DND-41 (cell line): Measurements from ENCODE around the gene PPP1R37.
A peak's percentile ranks its signal among the peaks of the same experiment; 100 is the strongest.

Experiments
- ATAC-seq: fragments of 200-7000 bp; cut with Tn5 transposase; 3 replicates; pipeline ENCODE4 v1.9.1; 2021; ENCODE audit warnings: low read depth; ENCODE audit not compliant: insufficient read depth
- DNase-seq: peaks from one replicate; pipeline ENCODE4 v3.0.0-alpha.2; 2020
- H2AFZ ChIP-seq: 2 replicates; pipeline ENCODE4 v1.6.0; 2012; ENCODE audit warnings: low read depth, low read length
- H3K27ac ChIP-seq: 2 replicates; pipeline ENCODE4 v1.5.1; 2012; ENCODE audit warnings: low read length, inconsistent platforms
- H3K27me3 ChIP-seq: fragments of 200-600 bp; sonication (generic); 2 replicates; pipeline ENCODE4 v1.6.0; 2012; ENCODE audit warnings: low read length, mild to moderate bottlenecking, inconsistent platforms; ENCODE audit not compliant: insufficient read depth, poor library complexity
- H3K36me3 ChIP-seq: 2 replicates; pipeline ENCODE4 v1.5.1; 2012; ENCODE audit warnings: low read length, inconsistent platforms; ENCODE audit not compliant: insufficient read depth
- H3K4me1 ChIP-seq: 2 replicates; pipeline ENCODE4 v1.5.1; 2012; ENCODE audit warnings: mild to moderate bottlenecking, low read length; ENCODE audit not compliant: insufficient read depth
- H3K4me2 ChIP-seq: 2 replicates; pipeline ENCODE4 v1.6.0; 2012; ENCODE audit warnings: mild to moderate bottlenecking, moderate library complexity, low read length, inconsistent platforms; ENCODE audit not compliant: insufficient read depth
- H3K4me3 ChIP-seq, 2 experiments: fragments of 200-600 bp in 1 of 2; shearing (Covaris generic) in 1 of 2; 2 replicates each; pipeline ENCODE4 v1.5.1; 2012 to 2016; ENCODE audit warnings: inconsistent platforms in 2 of 2, low read length in 2 of 2, mild to moderate bottlenecking in 2 of 2, low read depth in 1 of 2, moderate library complexity in 1 of 2
- H3K79me2 ChIP-seq: 2 replicates; pipeline ENCODE4 v1.6.0; 2012; ENCODE audit warnings: low read length, inconsistent platforms; ENCODE audit not compliant: insufficient read depth
- H3K9ac ChIP-seq: 2 replicates; pipeline ENCODE4 v1.6.0; 2012; ENCODE audit warnings: low read depth, mild to moderate bottlenecking, inconsistent platforms, low read length, moderate library complexity
- H3K9me3 ChIP-seq: 2 replicates; pipeline ENCODE4 v1.5.1; 2012; ENCODE audit warnings: low read length, moderate library complexity, mild to moderate bottlenecking, inconsistent platforms; ENCODE audit not compliant: insufficient read depth, severe bottlenecking
- H4K20me1 ChIP-seq: 2 replicates; pipeline ENCODE4 v1.6.0; 2012; ENCODE audit warnings: low read length; ENCODE audit not compliant: insufficient read depth
- EZH2 ChIP-seq: IDR thresholded peaks from 3 replicates; pipeline ENCODE4 v1.6.1; 2012; ENCODE audit warnings: borderline replicate concordance, low read depth, mild to moderate bottlenecking, moderate library complexity, low read length, inconsistent platforms; ENCODE audit not compliant: severe bottlenecking
- TF ChIP-seq, protein P1 (sequence below): IDR thresholded peaks from 2 replicates; pipeline ENCODE4 v1.5.1; 2012; ENCODE audit warnings: borderline replicate concordance, low read length, moderate library complexity, mild to moderate bottlenecking; ENCODE audit not compliant: poor library complexity, severe bottlenecking; ENCODE audit errors: extremely low read depth

The PPP1R37 gene

GRCh38 chr19:45146741-45147205 is 53.8 kb downstream of the PPP1R37 start:
- Histone ChIP-seq H3K4me3 (no peak overlapping the region), H2AFZ (no peak overlapping the region), H4K20me1 (peaks cover 29% of the 10 kb centered on the region; the same call in 1 of the 2 replicates), H3K27me3 (no peaks in the 10 kb centered on the region), H3K36me3 (peaks cover 53% of the 10 kb centered on the region), H3K4me2 (no peak overlapping the region), H3K79me2 (no peaks in the 10 kb centered on the region), H3K9ac (no peak overlapping the region), H3K4me1 (no peaks in the 10 kb centered on the region), H3K27ac (no peak overlapping the region), H3K9me3 (no peaks in the 10 kb centered on the region)
- ATAC-seq = no peak
- no peak for DNase-seq
- no peak for TF ChIP-seq EZH2
- TF ChIP-seq, protein P1, sequence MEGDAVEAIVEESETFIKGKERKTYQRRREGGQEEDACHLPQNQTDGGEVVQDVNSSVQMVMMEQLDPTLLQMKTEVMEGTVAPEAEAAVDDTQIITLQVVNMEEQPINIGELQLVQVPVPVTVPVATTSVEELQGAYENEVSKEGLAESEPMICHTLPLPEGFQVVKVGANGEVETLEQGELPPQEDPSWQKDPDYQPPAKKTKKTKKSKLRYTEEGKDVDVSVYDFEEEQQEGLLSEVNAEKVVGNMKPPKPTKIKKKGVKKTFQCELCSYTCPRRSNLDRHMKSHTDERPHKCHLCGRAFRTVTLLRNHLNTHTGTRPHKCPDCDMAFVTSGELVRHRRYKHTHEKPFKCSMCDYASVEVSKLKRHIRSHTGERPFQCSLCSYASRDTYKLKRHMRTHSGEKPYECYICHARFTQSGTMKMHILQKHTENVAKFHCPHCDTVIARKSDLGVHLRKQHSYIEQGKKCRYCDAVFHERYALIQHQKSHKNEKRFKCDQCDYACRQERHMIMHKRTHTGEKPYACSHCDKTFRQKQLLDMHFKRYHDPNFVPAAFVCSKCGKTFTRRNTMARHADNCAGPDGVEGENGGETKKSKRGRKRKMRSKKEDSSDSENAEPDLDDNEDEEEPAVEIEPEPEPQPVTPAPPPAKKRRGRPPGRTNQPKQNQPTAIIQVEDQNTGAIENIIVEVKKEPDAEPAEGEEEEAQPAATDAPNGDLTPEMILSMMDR = no peak

- no peaks in the 10 kb centered on the region for H3K79me2 ChIP-seq
- no peaks in the 10 kb centered on the region for H3K4me1 ChIP-seq
- no peak overlapping the region for H3K27ac ChIP-seq
- peaks cover 40% of the 10 kb centered on the region for H3K36me3 ChIP-seq
- no peak overlapping the region for H2AFZ ChIP-seq
- H3K9me3 ChIP-seq = no peaks in the 10 kb centered on the region
- DNase-seq (no peak), ATAC-seq (no peak)
- no peaks in the 10 kb centered on the region for H3K27me3 ChIP-seq
- peaks cover 16% of the 10 kb centered on the region; the same call in 1 of the 2 replicates for H4K20me1 ChIP-seq
- no peak overlapping the region for H3K9ac ChIP-seq
- no peak overlapping the region for H3K4me3 ChIP-seq
- TF ChIP-seq, protein P1 = peak; percentile 6
- TF ChIP-seq EZH2 = no peak
- no peak overlapping the region for H3K4me2 ChIP-seq
Observed at GRCh38 chr19:45147835-45148676, 55.1 kb downstream of the PPP1R37 start.

GRCh38 chr19:45149129-45149528 is 56.1 kb downstream of the PPP1R37 start:
- no peak for DNase-seq
- no peak overlapping the region for H3K4me3 ChIP-seq
- ATAC-seq = peak; percentile 40; the same call in 1 of the 3 replicates
- H3K9ac ChIP-seq = no peak overlapping the region
- no peaks in the 10 kb centered on the region for H3K27me3 ChIP-seq
- H3K9me3 ChIP-seq = no peaks in the 10 kb centered on the region
- H2AFZ ChIP-seq = no peak overlapping the region
- H3K79me2 ChIP-seq = no peaks in the 10 kb centered on the region
- TF ChIP-seq EZH2 = no peak
- TF ChIP-seq, protein P1 = no peak
- no peak overlapping the region for H3K4me2 ChIP-seq
- H4K20me1 ChIP-seq = peaks cover 19% of the 10 kb centered on the region
- H3K4me1 ChIP-seq = no peaks in the 10 kb centered on the region
- H3K36me3 ChIP-seq = peaks cover 34% of the 10 kb centered on the region
- H3K27ac ChIP-seq = no peak overlapping the region
